HL-60 (cell line): ENCODE measurements around the gene TMEM184A.
A peak's percentile ranks its signal among the peaks of the same experiment; 100 is the strongest.

Experiments
- DNase-seq, 2 experiments: peaks; one replicate each; pipeline ENCODE4 v3.0.0-alpha.2; 2010 to 2020; ENCODE audit warnings: low read depth in 1 of 2, low spot score in 1 of 2
- H3K27ac ChIP-seq: fragments of 250-450 bp; sonication (Bioruptor Pico); replicated peaks from 2 replicates; pipeline ENCODE4 v1.5.1; 2020; ENCODE audit warnings: mild to moderate bottlenecking, moderate library complexity
- H3K27me3 ChIP-seq: fragments of 250-450 bp; sonication (Bioruptor Pico); 2 replicates; pipeline ENCODE4 v1.5.1; 2021; ENCODE audit warnings: mild to moderate bottlenecking, moderate library complexity; ENCODE audit not compliant: insufficient read depth, poor library complexity, severe bottlenecking
- H3K4me3 ChIP-seq: replicated peaks from 2 replicates; pipeline ENCODE4 v1.5.1; 2011; ENCODE audit warnings: mild to moderate bottlenecking, control low read depth, low read length; ENCODE audit not compliant: insufficient read depth
- CTCF ChIP-seq: IDR thresholded peaks from one replicate; pipeline ENCODE4 v1.5.1; 2011; ENCODE audit warnings: low read length, control low read depth, inconsistent platforms; ENCODE audit not compliant: insufficient read depth
- GABPA ChIP-seq: IDR thresholded peaks from 2 replicates; pipeline ENCODE4 v1.6.1; 2012; ENCODE audit warnings: low read depth
- POLR2AphosphoS5 ChIP-seq: IDR thresholded peaks from 2 replicates; pipeline ENCODE4 v1.6.1; 2012; ENCODE audit warnings: low read depth
- REST ChIP-seq: IDR thresholded peaks from 2 replicates; pipeline ENCODE4 v1.6.1; 2012; ENCODE audit warnings: low read depth; ENCODE audit not compliant: insufficient replicate concordance
- SPI1 ChIP-seq: IDR thresholded peaks from 2 replicates; pipeline ENCODE4 v1.6.1; 2012; ENCODE audit warnings: low read depth, mild to moderate bottlenecking, borderline replicate concordance

The TMEM184A gene

GRCh38 chr7:1543826-1544177 is 12.2 kb downstream of the TMEM184A start:
- TF ChIP-seq GABPA (no peak), POLR2AphosphoS5 (peak; percentile 12; the same call in 1 of the 2 replicates)
- Histone ChIP-seq H3K27me3 (no peaks in the 10 kb centered on the region), H3K4me3 (no peak overlapping the region), H3K27ac (no peak overlapping the region)
- no peak for DNase-seq

- no peaks in the 10 kb centered on the region for H3K27me3 ChIP-seq
- peak; percentile 51 for TF ChIP-seq POLR2AphosphoS5
- TF ChIP-seq REST, result no peak
- no peak for TF ChIP-seq GABPA
- TF ChIP-seq SPI1, result no peak
- H3K4me3 ChIP-seq, result no peak overlapping the region
- no peak overlapping the region for H3K27ac ChIP-seq
- DNase-seq, result no peak
Measured at GRCh38 chr7:1542841-1543747, 12.9 kb downstream of the TMEM184A start.

- no peaks in the 10 kb centered on the region for H3K27me3 ChIP-seq
- no peak for DNase-seq
- H3K27ac ChIP-seq, result no peak overlapping the region
- H3K4me3 ChIP-seq, result no peak overlapping the region
- TF ChIP-seq SPI1 (no peak), GABPA (no peak), POLR2AphosphoS5 (no peak), CTCF (no peak), REST (no peak)
Measured at GRCh38 chr7:1542329-1542728, 13.7 kb downstream of the TMEM184A start.

- TF ChIP-seq POLR2AphosphoS5 (no peak; the same call in none of the 2 replicates), GABPA (no peak), REST (no peak), CTCF (no peak), SPI1 (no peak)
- Histone ChIP-seq H3K4me3 (no peak overlapping the region), H3K27me3 (no peaks in the 10 kb centered on the region), H3K27ac (no peak overlapping the region)
- no peak for DNase-seq
Measured at GRCh38 chr7:1541431-1542162, 14.4 kb downstream of the TMEM184A start.
